ENCODE measurements around the gene MAPK1IP1L.
"Not testable (repeated sequence)": the region's sequence is repeated elsewhere in the genome, so short reads cannot be mapped to it uniquely, and the experiment has no call there.

Gene MAPK1IP1L

GRCh38 chr14:55053500-55053899 lies 2.1 kb downstream of the MAPK1IP1L start:
- peak overlapping the region in 1 of 2 donors; percentile 99 for H3K4me3 ChIP-seq (replicated peaks in 1 of 2; ENCODE audit: low read depth in 2 of 2, low read length in 2 of 2)
- no peak for DNase-seq (ENCODE audit: low read depth in 2 of 2)
- no peak for TF ChIP-seq CTCF (IDR thresholded peaks at IDR 0.05; ENCODE audit: low read depth, low read length)

- no peak for TF ChIP-seq CTCF (IDR thresholded peaks at IDR 0.05; ENCODE audit: low read depth, low read length)
- no peak overlapping the region for H3K4me3 ChIP-seq (replicated peaks in 1 of 2; ENCODE audit: low read depth in 2 of 2, low read length in 2 of 2)
- DNase-seq (ENCODE audit: low read depth in 2 of 2) = no peak
These were observed 2.7 kb downstream of the MAPK1IP1L start for GRCh38 chr14:55054098-55054497.

- DNase-seq (ENCODE audit: low read depth in 2 of 2) = no peak
- TF ChIP-seq CTCF (IDR thresholded peaks at IDR 0.05; ENCODE audit: low read depth, low read length) = no peak
- no peak overlapping the region for H3K4me3 ChIP-seq (replicated peaks in 1 of 2; ENCODE audit: low read depth in 2 of 2, low read length in 2 of 2)
These were observed 6.5 kb downstream of the MAPK1IP1L start for GRCh38 chr14:55057919-55058318.

- no peak for TF ChIP-seq CTCF (IDR thresholded peaks at IDR 0.05; ENCODE audit: low read depth, low read length)
- no peak overlapping the region for H3K4me3 ChIP-seq (replicated peaks in 1 of 2; ENCODE audit: low read depth in 2 of 2, low read length in 2 of 2)
- no peak for DNase-seq (ENCODE audit: low read depth in 2 of 2)
These were observed 7.9 kb downstream of the MAPK1IP1L start for GRCh38 chr14:55059333-55059732.

- no peak overlapping the region for H3K4me3 ChIP-seq (replicated peaks in 1 of 2; ENCODE audit: low read depth in 2 of 2, low read length in 2 of 2)
- TF ChIP-seq CTCF (IDR thresholded peaks at IDR 0.05; ENCODE audit: low read depth, low read length) = no peak
- no peak for DNase-seq (ENCODE audit: low read depth in 2 of 2)
These were observed 11.3 kb downstream of the MAPK1IP1L start for GRCh38 chr14:55062517-55063351.

GRCh38 chr14:55064896-55065295 lies 13.4 kb downstream of the MAPK1IP1L start:
- DNase-seq (ENCODE audit: low read depth in 2 of 2); H3K4me3 ChIP-seq (replicated peaks in 1 of 2; ENCODE audit: low read depth in 2 of 2, low read length in 2 of 2): not testable (repeated sequence)

GRCh38 chr14:55065411-55065810 lies 14.0 kb downstream of the MAPK1IP1L start:
- no peak for DNase-seq (ENCODE audit: low read depth in 2 of 2)
- H3K4me3 ChIP-seq (replicated peaks in 1 of 2; ENCODE audit: low read depth in 2 of 2, low read length in 2 of 2) = no peak overlapping the region
- no peak for TF ChIP-seq CTCF (IDR thresholded peaks at IDR 0.05; ENCODE audit: low read depth, low read length)

All from cardiac fibroblast (primary cell).